ENCODE data around the gene AMIGO2.

AMIGO2 gene

DNA sequence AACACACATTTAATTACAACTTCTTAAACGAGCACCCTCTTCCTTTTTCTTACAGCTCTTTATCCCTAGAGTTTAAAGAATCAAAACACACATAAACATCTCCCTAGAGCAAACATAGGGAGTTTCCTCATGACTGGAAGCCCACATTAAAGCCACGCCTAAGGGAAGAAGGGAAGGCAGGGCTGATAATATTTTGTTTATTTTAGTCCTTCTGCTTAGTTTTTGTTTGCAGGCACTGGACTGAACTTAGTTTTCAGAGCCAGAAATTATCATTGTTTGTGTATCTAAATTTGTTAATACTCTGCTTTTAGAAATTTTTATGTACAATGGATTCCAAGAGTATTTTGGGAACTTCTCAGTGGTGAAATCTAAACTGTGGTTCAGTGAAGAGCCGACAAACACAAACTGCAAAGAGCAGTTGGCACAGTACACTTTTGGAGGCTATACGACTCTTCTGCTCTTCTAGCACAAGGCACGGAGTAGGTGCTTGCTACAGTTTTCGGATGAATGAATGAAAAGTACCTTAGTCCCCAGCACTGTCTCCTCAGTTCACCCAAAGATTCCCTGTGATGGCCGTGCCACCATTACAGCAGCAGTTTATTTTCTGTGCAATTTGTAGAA lies 17.6 kb upstream of the AMIGO2 start:
- DNase-seq: no peak

DNA sequence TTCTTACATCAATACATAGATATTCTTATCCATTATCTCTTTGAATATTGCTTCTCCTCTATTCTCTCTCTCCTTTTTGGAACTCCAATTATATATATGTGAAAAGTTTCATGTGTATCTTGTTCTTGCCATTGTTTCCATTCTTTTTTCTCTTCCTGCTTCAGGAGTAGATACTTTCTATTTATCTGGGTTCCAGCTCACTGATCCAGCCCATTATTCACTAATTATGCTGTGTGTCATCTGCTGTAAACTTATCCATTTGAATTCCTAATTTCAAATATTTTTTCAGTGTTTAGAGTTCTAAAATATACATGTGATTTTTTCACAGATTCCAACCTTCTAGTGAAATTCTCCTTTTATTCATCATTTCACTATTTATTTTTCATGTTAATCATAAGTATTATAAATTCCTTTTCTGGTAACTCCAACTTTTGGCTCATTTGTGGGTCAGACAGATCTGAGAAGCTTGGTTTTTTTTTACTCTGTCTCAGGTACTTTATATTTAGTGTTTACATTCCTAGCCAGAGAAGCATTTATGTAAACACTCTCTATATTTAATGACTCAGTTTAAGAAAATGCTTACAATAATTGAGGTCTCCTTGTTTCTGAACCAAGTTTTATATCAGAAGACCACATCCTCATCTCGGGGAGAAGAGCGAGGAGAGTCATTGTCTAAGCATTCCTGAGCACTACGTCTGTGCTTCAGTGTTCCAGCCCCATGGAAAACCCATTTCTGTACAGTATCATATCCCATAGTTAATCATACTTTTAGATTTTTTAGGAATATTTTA lies 15.9 kb upstream of the AMIGO2 start:
- DNase-seq: no peak

DNA sequence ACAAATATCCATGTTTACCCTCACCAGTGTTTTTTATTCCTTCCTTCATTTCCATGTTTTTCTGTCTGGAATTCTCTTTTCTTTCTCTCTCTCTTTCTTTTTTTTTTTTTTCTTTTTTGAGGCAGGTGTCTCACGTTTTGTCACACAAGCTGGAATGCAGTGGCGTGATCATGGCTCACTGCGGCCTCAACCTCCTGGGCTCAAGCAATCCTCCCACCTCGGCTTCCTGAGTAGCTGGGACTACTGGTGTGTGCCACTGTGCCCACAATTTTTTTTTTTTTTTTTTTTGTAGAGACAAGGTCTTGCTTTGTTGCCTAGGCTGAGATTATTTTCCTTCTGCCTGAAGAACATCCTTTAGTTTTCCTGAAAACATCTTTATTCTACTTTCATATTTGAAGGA lies 15.0 kb upstream of the AMIGO2 start:
- no peak for DNase-seq

DNA sequence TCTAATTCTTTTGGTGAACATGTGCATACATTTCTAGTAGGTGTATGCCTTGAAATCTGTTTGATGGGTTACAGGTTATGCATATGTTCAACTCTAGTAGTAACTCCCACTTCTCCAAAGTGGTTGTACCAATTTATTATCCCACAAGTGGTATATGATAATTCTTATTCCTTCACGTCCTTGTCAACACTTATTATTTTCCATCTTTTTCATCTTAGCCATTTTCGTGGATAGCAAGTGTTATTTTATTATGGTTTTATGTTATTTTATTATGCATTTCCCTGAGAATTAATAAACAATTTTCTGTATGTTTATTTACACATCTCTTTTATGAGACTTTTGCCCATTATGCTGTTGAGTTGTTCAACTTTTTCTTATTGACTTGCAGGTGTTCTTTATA lies 11.2 kb upstream of the AMIGO2 start:
- no peak for DNase-seq

DNA sequence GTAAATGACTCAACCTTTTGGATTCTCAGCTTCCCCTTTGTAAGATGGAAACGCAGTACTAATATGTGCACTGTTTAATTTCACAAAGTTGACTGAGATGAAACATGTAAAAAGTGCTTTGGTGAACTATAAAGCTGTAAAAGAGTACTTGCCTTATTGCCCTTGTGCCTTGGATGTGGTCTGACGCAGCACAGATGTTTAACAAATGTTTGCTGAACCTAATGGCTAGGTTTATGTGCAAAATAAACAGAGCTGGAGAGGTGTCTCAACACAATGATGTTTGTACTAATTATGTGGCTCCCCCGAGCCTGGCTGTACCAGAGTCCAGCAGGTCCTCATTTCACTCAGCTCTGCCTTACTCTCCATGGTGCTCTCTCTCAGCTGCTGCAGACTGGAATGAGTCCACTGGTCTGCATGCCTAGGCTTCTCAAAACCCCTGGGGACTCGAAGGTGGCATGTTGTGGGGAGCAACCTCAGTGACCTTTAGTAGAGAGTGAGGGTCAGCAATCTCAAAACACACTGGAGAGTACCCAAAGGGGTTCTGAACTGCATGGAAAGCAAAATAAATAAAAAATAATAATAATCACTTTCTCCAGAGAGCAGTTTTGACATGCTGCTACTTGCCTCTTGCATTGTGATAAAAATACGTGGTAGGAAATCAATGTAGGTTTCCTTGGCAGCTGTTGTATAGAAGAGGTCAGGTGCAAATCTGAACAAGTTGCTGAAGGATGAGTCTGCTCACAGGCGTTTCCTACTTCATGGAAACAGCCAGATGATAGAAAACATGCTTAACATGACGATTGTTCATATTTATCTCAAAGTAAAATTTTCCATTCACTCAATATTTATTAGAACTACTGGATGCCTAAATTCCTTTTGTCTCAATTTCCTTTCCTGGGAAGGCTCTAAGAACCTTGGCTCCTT lies 8.5 kb upstream of the AMIGO2 start:
- no peak for DNase-seq

GRCh38 chr12:47087088-47087688 lies 7.4 kb upstream of the AMIGO2 start:
- no peak for DNase-seq

- DNase-seq: no peak
These were observed 6.1 kb upstream of the AMIGO2 start for GRCh38 chr12:47085815-47086252.

DNA sequence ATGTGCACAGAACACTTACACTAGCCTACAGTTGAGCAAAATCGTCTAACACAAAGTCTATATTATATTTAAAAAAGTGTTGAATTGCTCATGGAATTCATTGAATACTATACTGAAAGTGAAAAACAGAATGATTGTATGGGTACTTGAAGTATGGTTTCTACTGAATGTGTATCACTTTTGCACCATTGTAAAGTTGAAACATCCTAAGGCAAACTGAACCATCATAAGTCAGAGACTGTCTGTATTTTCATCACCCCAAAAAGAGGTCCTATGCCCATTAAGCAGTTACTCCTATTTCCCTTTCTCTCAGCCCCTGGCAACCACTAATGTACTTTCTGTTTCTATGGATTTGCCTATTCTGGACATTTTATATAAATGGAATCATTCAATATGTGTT lies 4.4 kb upstream of the AMIGO2 start:
- no peak for DNase-seq

- no peak for DNase-seq
These were observed 3.2 kb upstream of the AMIGO2 start for GRCh38 chr12:47082796-47083621.

GRCh38 chr12:47082283-47082682 lies 2.5 kb upstream of the AMIGO2 start:
- DNase-seq: no peak

DNA sequence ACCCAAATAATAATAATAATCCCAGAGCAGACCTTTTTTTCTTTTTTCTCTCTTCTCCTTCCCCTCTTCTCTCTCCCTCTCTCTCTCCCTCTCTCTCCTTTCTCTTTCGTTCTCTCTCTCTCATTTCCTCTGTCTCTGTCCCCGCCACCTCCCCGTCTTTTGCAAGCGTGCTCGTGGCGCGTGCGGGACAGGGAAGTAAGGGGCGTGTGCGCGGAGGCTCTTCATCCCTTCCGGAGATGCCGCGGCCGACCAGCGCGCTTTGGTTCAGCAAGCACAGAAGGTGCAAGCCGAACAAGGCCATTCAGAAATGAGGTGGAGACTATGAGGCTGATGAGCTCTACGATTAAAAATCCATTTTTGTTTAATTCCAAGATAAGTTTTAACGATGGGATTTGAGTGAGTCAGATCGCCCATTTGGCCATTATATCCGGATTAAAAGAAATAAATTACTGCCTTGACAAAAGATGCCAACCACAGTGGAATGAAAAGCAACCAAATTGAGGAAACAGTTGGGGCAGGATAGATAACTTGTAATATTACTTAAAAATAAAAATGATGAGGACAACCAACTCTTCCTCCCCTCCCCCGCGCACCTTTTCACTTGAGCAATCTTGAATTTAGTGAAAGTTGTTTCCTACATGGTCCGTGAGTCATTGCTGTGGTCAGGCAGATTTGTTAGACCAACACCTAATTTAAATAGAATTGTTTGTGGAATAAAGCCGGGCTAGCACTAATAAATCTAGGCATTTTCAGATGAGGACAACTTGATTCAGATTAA lies 1.2 kb upstream of the AMIGO2 start:
- no peak for DNase-seq

- DNase-seq: no peak
These were observed 394 bp upstream of the AMIGO2 start for GRCh38 chr12:47079981-47080724.

DNA sequence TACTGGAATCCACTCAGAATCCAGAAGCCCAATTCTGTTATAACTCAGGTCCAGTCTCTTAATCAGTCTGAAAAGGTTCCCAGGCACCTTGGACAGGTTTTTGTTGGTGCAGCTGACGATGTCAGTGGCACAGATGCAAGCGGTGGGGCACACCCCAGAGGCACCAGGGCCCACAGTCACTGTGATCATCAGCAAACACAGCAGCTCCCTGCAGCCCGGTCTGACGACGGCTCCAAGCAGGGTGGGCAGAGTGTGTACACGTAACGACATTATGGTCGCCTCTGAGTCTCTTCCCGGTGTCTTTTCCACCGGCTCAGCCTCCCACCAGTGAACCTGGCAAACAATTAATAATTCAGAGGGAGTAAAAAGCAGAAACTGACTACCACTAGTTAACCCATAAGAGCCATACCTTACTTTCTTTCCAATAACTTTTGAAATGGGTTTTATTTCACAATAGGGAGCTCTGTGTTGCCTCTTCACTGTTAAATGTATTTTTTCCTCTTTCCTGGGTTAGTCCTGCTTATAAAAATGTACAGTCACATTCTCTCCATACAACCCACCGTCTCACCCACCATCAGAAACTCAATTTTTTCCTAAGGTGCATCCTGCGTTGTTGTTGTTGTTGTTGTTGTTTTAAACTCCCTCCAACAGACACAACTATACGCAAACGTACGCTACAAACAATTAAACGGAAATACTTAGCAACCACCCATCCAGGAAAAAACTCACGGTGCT lies 859 bp downstream of the AMIGO2 start:
- no peak for DNase-seq

DNA sequence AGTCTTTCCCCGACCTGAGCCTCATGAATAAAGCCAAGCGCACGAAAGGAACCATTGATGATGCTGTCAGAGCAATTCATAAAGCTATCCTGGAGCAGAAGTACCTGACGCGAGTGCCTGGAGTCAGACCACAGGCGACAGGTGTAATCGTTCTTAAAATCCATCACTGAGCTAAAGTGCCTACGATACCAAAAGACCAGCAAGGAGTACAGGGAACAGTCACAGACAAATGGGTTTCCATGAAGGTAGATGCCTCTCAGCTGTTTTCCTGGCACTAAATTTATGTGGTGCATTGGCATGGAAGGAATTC lies 1.7 kb downstream of the AMIGO2 start:
- no peak for DNase-seq

DNA sequence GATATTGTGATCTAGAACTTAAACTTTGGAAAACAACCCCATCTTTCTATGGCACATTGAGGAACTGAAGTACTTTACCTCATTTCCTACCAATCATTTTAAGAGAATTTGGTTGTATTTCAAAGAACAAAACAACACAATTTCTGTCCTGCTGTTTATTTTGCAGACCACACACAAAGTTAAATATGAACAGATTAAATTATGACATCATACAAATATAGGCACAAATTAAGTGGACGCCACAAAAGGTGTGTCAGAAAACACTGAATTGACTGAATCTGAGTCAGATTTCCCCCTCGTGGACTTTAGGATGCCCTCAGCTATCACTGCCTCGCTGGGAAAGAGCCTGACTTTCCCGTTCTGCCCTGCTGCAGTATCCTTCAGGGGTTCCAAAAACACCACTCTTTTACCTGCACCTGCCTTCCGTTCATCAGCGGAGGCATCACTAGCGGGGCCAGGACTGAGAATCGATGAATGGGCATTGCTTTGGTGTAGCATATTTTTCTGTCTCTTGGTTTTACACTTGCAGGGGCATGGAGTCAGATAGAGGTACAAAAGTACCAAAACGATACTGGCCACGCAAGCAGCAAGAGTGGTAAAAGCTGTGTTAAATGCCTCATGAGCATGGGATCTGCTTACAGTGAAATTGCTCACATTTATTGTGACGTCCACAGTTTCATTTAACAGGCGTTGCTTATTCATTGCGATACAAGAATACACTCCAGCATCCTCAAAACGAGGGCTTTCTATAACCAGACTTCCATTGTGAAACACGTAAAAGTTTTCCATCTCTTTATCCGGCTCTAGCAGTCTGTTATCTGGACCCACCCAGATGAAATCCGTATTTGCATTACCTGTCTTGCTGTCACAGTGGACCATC lies 2.3 kb downstream of the AMIGO2 start:
- DNase-seq: no peak

- DNase-seq: no peak
These were observed 4.3 kb downstream of the AMIGO2 start for GRCh38 chr12:47075192-47076084.

GRCh38 chr12:47074757-47075156 lies 5.0 kb downstream of the AMIGO2 start:
- DNase-seq: no peak

DNA sequence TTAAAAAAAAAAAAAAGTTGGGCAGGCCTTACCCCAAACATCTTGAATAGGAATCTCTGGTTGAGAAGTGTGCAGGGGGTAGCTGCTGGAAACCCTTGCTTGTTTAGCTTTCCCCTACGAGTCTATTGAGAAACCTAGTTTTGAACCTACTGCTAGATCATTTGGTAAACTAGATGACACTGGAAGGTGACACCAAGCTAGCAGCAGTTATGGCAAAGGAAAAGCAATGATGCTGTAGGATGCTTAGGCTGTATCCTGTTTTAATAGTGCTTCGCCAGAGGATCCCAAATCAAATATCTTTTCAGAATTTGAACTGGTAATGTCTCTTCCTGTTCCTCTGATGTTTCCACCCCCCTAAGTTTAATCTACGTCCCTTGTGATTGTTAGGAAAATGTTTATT lies 5.8 kb downstream of the AMIGO2 start:
- no peak for DNase-seq

All from RPMI8226 (cell line).